HG03432 (cell line): ENCODE data around the gene ZKSCAN1.

Experiments used
- ATAC-seq: cut with Tn5 transposase; IDR thresholded peaks from one replicate; pipeline ENCODE4 v1.9.1; 2021; ENCODE audit warnings: mild to moderate bottlenecking, moderate library complexity; ENCODE audit not compliant: unreplicated experiment

Gene ZKSCAN1

DNA sequence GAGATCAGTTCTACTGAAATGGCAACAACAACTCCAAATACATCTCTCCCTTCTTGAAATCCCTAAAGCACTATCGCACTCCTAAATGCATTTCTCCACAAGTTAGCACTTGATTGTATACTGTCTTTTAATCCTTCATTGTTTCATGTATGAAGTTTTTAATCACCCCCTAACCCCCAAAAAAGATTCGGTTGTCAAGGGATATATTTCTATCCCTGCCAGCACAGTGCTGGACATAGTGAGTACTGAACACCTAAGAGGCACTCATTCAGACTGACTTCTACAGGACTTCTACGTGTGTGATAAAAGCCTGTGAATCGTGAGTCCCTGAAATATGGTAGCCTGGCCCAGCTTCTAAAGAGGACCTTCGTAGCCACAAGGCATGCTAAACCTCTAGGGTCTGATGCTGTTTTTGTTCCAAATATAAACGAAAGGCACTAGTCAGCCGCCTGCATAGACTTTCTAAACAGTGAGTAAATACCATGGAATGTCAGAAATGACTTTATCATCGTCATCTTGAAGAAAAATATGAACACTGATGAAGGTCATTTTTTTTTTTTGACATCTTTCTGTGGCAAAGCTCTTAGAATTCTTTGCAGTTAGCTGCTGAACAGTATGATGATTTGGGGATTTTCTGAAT, 19.6 kb downstream of the ZKSCAN1 start:
- no peak for ATAC-seq

DNA sequence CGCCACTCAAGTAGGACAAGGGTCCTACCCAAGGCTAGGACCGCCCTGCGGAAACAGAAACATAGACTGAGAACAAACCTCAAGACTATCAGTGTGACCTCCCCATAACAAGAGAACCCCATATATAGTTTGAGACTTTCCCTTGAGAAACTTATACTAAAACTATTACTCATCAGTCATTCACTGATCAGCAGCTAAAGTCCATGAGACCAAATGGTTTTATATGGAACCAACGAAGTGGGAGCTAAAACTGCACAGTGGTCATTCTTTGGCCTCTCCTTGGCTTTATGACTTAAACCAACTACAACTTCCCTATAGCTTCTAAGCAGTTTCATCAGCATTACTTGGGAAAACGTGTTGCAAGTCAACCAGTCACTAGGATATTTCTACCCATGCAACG, 20.5 kb downstream of the ZKSCAN1 start:
- ATAC-seq: no peak

- ATAC-seq: no peak
Measured at GRCh38 chr7:100038326-100038725, 22.9 kb downstream of the ZKSCAN1 start.

GRCh38 chr7:100040575-100040974, 25.2 kb downstream of the ZKSCAN1 start:
- no peak for ATAC-seq

- ATAC-seq: no peak
Measured at GRCh38 chr7:100044718-100045117, 29.3 kb downstream of the ZKSCAN1 start.

DNA sequence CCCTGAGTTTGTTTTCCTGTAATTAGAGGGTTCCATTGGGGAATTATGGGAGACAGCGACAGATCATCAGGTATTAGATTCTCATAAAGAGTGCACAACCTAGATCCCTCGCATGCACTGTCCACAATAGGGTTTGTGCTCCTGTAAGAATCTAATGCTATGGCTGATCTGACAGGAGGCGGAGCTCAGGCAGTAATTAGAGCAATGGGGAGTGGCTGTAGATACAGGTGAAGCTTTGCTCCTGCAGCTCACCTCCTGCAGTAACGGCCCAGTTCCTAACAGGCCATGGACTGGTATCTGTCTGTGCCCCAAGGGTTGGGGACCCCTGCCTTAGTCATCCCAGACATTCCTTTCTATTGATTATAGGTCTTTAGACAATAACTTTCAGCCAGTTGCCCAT, 33.3 kb downstream of the ZKSCAN1 start:
- no peak for ATAC-seq

DNA sequence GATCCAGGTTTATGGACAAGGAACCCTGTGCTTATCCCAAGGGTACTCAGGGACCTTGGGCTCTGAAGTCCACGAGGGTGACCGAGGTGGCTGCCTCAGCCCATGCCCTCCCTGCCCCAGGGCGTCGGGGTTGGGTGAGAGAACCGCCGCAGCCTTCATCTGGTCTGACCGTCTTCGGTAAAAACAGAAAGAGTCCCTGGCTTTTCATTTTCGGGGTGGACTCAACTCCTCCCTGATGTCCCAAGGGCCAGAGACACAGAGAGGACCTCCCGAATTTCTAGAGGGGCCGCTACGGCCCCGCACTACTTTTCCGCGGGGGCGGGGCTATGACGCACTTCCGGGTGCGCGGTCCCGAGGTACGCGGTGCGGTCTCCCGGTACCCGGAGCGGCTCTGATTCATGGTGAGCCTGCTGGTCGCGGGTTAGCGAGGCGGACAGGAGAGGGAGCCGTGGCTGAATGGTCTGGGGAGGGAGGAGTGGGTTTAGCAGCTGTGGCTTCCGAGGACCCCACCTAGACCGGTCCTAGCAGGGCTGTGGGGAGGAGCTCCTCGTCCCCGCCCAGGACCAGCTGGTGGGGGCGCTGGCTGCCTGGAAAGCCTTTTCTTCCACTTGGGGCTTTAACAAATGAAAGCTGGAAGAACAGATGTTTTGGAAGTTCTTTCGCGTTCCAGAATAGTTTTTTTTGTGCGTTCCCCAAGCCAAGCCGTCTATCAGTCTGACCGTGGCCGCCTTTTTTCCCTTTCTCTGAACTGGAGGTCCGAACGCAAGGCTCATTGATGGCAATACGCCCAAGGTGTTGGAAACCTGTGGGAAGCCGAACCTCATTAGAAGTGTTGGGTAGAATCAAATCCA, 34.3 kb downstream of the ZKSCAN1 start, which contains the start of gene ZSCAN21:
TSS of gene ZSCAN21 (plus strand) at position 334 of the 851 bp plus-strand sequence. CDS start 7,233 bp downstream, outside the sequence.
- ATAC-seq: peak; percentile 90

GRCh38 chr7:100051611-100052010, 36.2 kb downstream of the ZKSCAN1 start:
- no peak for ATAC-seq

- ATAC-seq: no peak
Measured at GRCh38 chr7:100053215-100053614, 37.8 kb downstream of the ZKSCAN1 start.

GRCh38 chr7:100057006-100057405, 41.6 kb downstream of the ZKSCAN1 start:
- ATAC-seq: no peak

GRCh38 chr7:100059251-100059739, 43.9 kb downstream of the ZKSCAN1 start:
- ATAC-seq: no peak

DNA sequence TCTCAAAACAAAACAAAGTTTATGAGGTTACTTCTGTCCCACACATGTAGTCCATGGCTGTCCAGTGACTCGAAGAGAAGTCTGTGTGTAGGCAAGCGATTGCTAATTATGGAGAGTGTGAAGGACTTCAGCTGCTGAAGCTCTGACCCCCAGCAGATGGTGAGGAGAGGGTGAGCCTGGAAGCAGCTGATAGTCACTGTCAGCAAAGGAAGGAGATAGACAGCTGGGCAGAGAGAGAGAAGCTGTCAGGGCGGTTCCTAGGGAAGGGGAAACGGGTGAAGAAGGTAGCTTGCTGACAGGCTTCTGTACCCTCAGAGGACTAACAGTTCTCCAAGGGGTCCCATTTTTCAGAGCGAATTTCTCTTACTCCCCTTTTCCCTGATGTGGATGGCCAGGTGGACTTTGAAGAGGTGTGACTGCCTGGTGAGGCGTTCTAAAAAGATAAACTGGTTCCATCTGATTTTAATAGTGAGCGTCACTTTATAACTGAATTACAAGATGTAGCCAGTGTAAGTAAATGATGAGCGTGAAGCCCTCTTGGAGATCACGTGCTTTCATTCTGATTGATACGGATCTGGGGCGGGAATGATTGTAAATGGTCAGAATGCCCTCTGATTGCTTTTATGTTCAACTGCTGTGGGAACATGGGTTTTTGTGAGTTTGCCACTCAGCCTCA, 46.3 kb downstream of the ZKSCAN1 start:
- no peak for ATAC-seq

- no peak for ATAC-seq
Measured at GRCh38 chr7:100063376-100063775, 48.0 kb downstream of the ZKSCAN1 start.

- ATAC-seq: no peak
Measured at GRCh38 chr7:100064162-100064561, 48.8 kb downstream of the ZKSCAN1 start.

DNA sequence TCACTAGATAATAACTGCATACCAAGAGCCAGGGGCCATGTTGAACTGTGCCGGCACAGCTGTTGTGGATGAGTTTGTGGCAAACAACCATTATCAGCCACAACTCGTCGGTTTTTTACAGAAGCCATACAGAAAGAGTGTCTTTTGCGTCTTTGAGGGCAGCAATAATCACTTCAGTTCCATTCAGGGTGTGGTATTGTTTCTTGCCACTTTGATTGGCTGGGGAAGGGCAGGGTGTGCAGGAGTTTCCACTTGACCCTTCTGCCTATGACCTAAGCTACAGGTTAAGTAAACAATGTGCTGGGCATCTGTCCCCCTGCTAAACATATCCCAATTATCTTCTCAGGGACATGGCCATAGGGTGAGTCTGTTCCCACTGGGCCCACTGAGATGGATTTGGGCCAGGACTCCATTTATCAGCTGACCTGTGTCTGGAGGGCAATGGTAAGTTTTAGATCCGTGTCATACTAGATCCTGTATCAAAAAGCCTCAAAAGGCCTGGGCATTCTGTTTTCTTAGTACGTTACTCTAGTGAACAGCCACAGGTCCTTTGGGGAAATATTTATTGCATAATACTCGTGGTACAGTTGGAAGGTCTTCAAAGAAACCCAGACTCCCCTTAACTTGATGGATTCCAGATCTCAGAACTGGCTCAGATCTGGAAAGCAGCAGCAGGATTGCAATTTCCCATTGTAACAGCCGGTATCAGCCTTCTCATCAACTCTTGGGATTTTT, 50.2 kb downstream of the ZKSCAN1 start:
- no peak for ATAC-seq

GRCh38 chr7:100066953-100067352, 51.6 kb downstream of the ZKSCAN1 start:
- ATAC-seq: no peak

GRCh38 chr7:100069991-100070390, 54.6 kb downstream of the ZKSCAN1 start:
- no peak for ATAC-seq

GRCh38 chr7:100071018-100071723, 55.8 kb downstream of the ZKSCAN1 start:
- no peak for ATAC-seq

GRCh38 chr7:100072462-100072861, 57.1 kb downstream of the ZKSCAN1 start:
- ATAC-seq: no peak

DNA sequence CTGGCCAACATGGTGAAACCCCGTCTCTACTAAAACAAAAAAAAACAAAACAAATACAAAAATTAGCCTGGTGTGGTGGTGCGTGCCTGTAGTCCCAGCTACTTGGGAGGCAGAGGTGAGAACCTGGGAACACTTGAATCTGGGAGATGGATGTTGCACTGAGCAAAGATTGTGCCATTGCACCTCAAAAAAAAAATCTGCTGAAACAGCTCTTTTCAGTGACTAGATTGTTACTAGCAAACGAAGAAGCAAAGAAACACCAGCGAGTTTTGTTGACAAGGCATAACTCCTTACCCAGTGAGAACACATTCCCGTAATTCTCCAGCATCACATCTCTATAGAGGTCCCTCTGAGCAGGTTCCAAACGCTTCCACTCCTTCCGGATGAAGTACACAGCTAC, 59.4 kb downstream of the ZKSCAN1 start:
- ATAC-seq: no peak
